ENCODE data around the gene BCL11A.

The BCL11A gene

DNA sequence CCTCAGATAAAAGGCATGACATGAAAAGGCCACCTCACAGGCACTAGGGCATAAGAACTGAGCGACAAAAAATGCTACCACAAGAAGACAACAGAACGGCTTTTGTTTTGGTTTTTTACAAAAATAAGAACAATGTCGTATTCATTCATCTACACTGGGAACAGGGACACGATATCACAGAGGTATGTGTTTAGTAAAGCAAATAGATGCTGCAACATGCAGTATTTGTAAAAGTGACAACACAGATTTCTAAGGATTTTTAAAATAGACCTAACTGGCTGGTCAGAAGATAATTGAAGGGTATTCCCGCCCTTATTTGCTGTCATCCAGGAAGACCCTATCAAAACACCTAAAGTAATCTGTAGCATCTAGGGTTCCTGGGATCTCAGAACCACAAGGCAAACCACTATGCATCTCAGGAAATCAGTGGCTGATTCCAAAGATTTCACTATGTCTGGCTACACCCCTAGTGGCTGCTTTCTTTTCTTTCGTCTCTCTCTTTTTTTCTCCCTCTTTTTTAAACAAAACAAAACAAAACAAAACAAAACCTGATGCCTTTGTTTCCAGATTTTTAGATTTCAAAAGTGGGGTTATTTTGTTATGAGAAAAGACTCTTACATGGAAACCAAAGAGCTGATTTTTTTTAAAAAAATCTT is 97.2 kb downstream of the BCL11A start:
- DNase-seq (ENCODE audit: extremely low read depth, insufficient read length), result no peak
- Histone ChIP-seq H3K36me3 (ENCODE audit: control insufficient read depth, insufficient read depth, low read length) (no peaks in the 10 kb centered on the region; the same call in 1 of the 2 replicates), H3K27me3 (replicated peaks; ENCODE audit: control insufficient read depth, insufficient read depth, low read length) (no peaks in the 10 kb centered on the region), H3K4me3 (replicated peaks; ENCODE audit: low read depth, low read length) (no peak overlapping the region)
- TF ChIP-seq CTCF (IDR thresholded peaks at IDR 0.05; ENCODE audit: insufficient read depth, low read length, poor library complexity, severe bottlenecking), result no peak

DNA sequence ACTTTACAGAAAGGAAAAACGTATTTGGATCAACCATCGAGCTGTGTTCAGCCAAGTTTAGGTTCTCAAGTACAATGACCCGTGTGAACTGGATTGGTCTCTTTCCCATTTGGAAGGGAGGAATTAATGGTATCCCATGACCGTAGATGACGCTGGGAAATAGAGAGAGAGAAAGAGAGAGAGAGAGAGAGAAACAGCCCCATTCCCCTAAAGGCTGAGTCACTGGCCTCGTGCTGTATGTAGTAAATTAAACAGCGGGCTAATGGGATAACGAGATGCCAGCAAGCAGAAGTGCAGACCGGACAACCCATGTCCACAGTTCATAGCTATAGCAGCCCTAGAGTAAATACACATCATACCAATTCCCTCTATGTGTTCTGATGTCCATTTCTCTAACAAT is 99.6 kb downstream of the BCL11A start:
- H3K4me3 ChIP-seq (replicated peaks; ENCODE audit: low read depth, low read length), result no peak overlapping the region
- no peak for TF ChIP-seq CTCF (IDR thresholded peaks at IDR 0.05; ENCODE audit: insufficient read depth, low read length, poor library complexity, severe bottlenecking)
- no peak for DNase-seq (ENCODE audit: extremely low read depth, insufficient read length)
- H3K36me3 ChIP-seq (ENCODE audit: control insufficient read depth, insufficient read depth, low read length), result no peaks in the 10 kb centered on the region
- no peaks in the 10 kb centered on the region for H3K27me3 ChIP-seq (replicated peaks; ENCODE audit: control insufficient read depth, insufficient read depth, low read length)

DNA sequence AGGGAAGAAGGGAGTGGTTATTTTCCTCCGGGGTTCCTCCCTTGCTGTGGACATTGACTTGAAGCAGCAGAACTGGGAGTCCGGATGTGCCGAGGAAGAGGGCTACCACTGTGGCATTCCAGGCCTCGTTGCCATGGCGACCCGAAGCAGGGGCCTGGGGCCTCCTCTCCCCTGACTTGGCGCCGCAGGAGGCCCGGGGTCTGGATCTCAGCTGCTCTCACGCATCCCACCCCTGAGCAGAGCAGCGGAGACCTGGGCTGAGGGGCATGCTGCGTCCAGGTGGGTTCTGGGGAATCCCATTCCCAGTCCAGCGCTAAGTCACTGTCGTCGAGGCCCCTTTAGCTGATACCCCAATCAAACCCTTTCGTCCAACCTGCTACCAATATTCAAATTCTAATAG is 100.2 kb downstream of the BCL11A start:
- Histone ChIP-seq H3K27me3 (replicated peaks; ENCODE audit: control insufficient read depth, insufficient read depth, low read length) (no peaks in the 10 kb centered on the region), H3K36me3 (ENCODE audit: control insufficient read depth, insufficient read depth, low read length) (no peaks in the 10 kb centered on the region), H3K4me3 (replicated peaks; ENCODE audit: low read depth, low read length) (no peak overlapping the region)
- DNase-seq (ENCODE audit: extremely low read depth, insufficient read length), result no peak
- TF ChIP-seq CTCF (IDR thresholded peaks at IDR 0.05; ENCODE audit: insufficient read depth, low read length, poor library complexity, severe bottlenecking), result no peak

DNA sequence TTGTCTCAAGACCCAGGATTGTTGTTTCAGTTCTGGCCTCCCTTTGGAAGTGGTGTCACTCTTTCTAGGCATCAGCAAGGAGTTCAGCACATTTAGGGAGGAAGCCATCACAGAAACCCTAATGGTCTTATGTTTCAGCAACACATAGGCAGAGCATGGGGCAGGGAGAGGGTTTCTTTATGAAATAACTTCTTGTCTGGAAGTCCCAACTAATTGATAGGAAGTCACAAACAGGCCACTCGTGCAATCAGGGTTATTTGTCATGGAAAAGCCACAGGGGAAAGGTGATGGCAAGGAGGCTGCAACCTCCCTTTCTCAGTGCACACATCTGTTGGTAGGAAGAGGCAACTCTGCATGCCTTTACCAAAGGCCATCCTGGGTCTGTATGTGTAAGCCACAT is 103.0 kb downstream of the BCL11A start:
- no peak for TF ChIP-seq CTCF (IDR thresholded peaks at IDR 0.05; ENCODE audit: insufficient read depth, low read length, poor library complexity, severe bottlenecking)

GRCh38 chr2:60447943-60448342 is 105.5 kb downstream of the BCL11A start:
- H3K4me3 ChIP-seq (replicated peaks; ENCODE audit: low read depth, low read length), result no peak overlapping the region
- no peak for TF ChIP-seq CTCF (IDR thresholded peaks at IDR 0.05; ENCODE audit: insufficient read depth, low read length, poor library complexity, severe bottlenecking)
- no peaks in the 10 kb centered on the region for H3K27me3 ChIP-seq (replicated peaks; ENCODE audit: control insufficient read depth, insufficient read depth, low read length)
- DNase-seq (ENCODE audit: extremely low read depth, insufficient read length), result no peak
- no peaks in the 10 kb centered on the region for H3K36me3 ChIP-seq (ENCODE audit: control insufficient read depth, insufficient read depth, low read length)

More for the DNA sequence above, 103.0 kb downstream of the BCL11A start:
- H3K4me3 ChIP-seq (replicated peaks; ENCODE audit: low read depth, low read length), result no peak overlapping the region
- no peaks in the 10 kb centered on the region for H3K27me3 ChIP-seq (replicated peaks; ENCODE audit: control insufficient read depth, insufficient read depth, low read length)
- DNase-seq (ENCODE audit: extremely low read depth, insufficient read length), result no peak
- no peaks in the 10 kb centered on the region for H3K36me3 ChIP-seq (ENCODE audit: control insufficient read depth, insufficient read depth, low read length)

Data from GM06990 (cell line).